Activated CD8-positive, alpha-beta T cell treated with anti-CD3 and anti-CD28 coated beads for 36 hours (primary cell): Measurements from ENCODE around the gene GTF2A1. TPM values are rescaled to one million over a fixed set of nuclear protein-coding genes. Genes with fewer than 3 reads are reported as not detected.

ENCODE experiments used
- ATAC-seq: fragments of 200-7000 bp; cut with Tn5 transposase; one replicate; pipeline ENCODE4 v1.10.0; 2021; ENCODE audit warnings: mild to moderate bottlenecking, moderate library complexity
- CTCF ChIA-PET: fragments of 350-600 bp; sonication (Branson Sonifier 250); formaldehyde crosslinking; loops from one replicate; lab custom pipeline; 2021; ENCODE audit warnings: antibody characterized with exemption; lab: Charles Lee
- POLR2A ChIA-PET: fragments of 350-600 bp; sonication (Branson Sonifier 250); formaldehyde crosslinking; loops from one replicate; lab custom pipeline; 2021; ENCODE audit warnings: antibody characterized with exemption; lab: Charles Lee
- DNase-seq: peaks from one replicate; pipeline ENCODE4 v3.0.0-alpha.2; 2020
- H3K27ac Mint-ChIP-seq: one replicate; pipeline ENCODE4 v1.8.0; 2021; ENCODE audit warnings: mild to moderate bottlenecking, mixed read lengths
- H3K27me3 Mint-ChIP-seq: one replicate; pipeline ENCODE4 v1.8.0; 2021; ENCODE audit warnings: mixed read lengths
- H3K36me3 Mint-ChIP-seq: one replicate; pipeline ENCODE4 v1.8.0; 2021; ENCODE audit warnings: low read depth, mixed read lengths
- H3K4me1 Mint-ChIP-seq: one replicate; pipeline ENCODE4 v1.8.0; 2021; ENCODE audit warnings: low read depth, mixed read lengths
- H3K4me3 Mint-ChIP-seq: one replicate; pipeline ENCODE4 v1.8.0; 2021; ENCODE audit warnings: mild to moderate bottlenecking, moderate library complexity, mixed read lengths
- H3K9me3 Mint-ChIP-seq: one replicate; pipeline ENCODE4 v1.8.0; 2021; ENCODE audit warnings: mixed read lengths
- intact Hi-C: fragments of 100-400 bp; cut with micrococcal nuclease; formaldehyde crosslinking; loops from one replicate; pipeline ENCODE4 v1.10.0; 2022
- total RNA-seq, 2 experiments: library from RNA; stranded (reverse); gene quantifications; one replicate each; pipeline ENCODE4 v1.2.3, GENCODE V29; 2021
- TF ChIP-seq, protein P1 (sequence below): fragments of 200-600 bp; IDR thresholded peaks from one replicate; pipeline ENCODE4 v1.8.0; 2022; ENCODE audit warnings: antibody characterized with exemption, mild to moderate bottlenecking

The GTF2A1 gene
- total RNA-seq, 2 experiments from 2014 or later: 34.3 to 35.9 TPM

DNA sequence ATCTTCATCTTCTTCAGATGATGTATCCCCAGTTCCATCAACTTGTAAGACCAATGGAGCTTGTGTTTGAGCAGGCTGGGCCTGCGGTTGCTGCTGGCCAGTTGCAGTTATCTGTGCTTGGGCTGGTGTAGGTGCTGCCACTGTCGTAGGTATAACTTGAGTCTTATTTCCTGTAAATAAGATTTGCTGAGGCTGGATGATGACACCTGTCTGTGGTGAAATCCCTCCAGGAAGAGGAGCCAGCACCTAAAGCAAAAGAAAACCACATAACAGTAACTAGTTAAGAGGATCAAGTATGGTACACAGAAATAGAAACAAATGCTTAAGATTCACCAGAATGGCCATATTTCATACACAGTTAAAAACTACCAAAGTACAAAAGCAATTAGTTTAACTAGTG lies 28.2 kb downstream of the GTF2A1 start:
- TF ChIP-seq, protein P1, sequence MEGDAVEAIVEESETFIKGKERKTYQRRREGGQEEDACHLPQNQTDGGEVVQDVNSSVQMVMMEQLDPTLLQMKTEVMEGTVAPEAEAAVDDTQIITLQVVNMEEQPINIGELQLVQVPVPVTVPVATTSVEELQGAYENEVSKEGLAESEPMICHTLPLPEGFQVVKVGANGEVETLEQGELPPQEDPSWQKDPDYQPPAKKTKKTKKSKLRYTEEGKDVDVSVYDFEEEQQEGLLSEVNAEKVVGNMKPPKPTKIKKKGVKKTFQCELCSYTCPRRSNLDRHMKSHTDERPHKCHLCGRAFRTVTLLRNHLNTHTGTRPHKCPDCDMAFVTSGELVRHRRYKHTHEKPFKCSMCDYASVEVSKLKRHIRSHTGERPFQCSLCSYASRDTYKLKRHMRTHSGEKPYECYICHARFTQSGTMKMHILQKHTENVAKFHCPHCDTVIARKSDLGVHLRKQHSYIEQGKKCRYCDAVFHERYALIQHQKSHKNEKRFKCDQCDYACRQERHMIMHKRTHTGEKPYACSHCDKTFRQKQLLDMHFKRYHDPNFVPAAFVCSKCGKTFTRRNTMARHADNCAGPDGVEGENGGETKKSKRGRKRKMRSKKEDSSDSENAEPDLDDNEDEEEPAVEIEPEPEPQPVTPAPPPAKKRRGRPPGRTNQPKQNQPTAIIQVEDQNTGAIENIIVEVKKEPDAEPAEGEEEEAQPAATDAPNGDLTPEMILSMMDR: no peak
- CTCF ChIA-PET: interaction anchor here (0.6 to 1.6 kb wide), 2 partner anchors 202 to 333 kb away, joined by 3 read pairs; no protein-coding TSS in a partner anchor
- DNase-seq (peak; percentile 9), ATAC-seq (peak; percentile 39)
- intact Hi-C loops: no loop called here
- peak overlapping the region; percentile 31 for H3K4me3 Mint-ChIP-seq
- H3K27ac Mint-ChIP-seq: peak overlapping the region; percentile 82
- no peaks in the 10 kb centered on the region for H3K27me3 Mint-ChIP-seq
- H3K4me1 Mint-ChIP-seq: peaks cover 45% of the 10 kb centered on the region
- H3K9me3 Mint-ChIP-seq: no peaks in the 10 kb centered on the region
- peaks cover 58% of the 10 kb centered on the region for H3K36me3 Mint-ChIP-seq
- POLR2A ChIA-PET: interaction anchor here (1.3 kb wide), 1 partner anchor 29 kb away, joined by 3 read pairs; the partner anchor contains the start of gene GTF2A1

DNA sequence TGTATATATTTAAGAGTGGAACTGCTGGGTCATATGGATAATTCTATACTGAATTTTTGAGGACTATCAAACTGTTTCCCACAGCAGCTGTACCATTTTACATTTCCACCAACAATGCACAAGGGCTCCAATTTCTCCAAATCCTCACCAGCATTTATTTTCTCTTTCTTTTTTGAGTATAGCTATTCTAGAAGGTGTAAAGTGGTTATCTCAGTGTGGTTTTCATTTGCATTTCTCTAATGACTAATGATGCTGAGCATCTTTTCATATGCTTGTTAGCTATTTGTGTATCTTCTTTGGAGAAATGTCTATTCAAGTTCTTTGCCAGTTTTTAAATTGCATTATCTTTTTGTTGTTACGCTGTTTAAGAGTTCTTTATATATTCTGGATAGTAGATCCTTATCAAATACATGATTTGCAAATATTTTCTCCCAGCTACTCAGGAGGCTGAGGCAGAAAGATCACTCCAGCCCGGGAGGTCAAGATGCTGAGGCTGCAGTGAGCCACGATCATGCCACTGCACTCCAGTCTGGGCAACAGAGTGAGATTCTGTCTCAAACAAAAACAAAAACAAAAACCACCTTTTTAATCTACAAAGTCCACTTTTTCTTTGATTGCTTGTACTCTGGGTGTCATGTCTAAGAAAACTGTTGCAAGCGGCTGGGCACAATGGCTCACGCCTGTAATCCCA lies 32.8 kb downstream of the GTF2A1 start:
- POLR2A ChIA-PET: interaction anchor here (1.2 kb wide), 1 partner anchor 15 kb away, joined by 4 read pairs; no protein-coding TSS in a partner anchor

DNA sequence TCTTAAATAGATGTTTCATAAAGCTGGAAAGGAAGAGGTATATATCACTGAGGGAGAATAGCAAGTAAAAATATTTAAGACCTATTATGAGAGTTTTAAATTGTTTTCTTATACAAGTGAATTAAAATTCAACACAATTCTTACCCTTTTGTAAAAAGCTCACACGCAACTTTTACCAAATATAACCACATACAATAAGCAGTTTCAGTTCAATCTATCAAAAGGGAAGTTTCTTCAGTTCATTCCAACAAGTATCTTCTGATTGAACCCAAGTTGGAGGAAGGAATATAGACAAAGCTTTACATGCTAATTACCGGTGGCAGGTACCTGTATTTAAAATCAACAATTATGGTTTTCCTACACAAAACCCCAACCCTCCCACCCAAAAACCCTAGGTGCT lies 41.1 kb downstream of the GTF2A1 start:
- H3K9me3 Mint-ChIP-seq: no peaks in the 10 kb centered on the region
- H3K27ac Mint-ChIP-seq: no peak overlapping the region
- H3K4me3 Mint-ChIP-seq: no peak overlapping the region
- ChIA-PET POLR2A (no interaction called here), CTCF (interaction anchor here (1.0 to 3.4 kb wide), 2 partner anchors 9 to 32 kb away, joined by 4 to 20 read pairs; no protein-coding TSS in a partner anchor)
- TF ChIP-seq, protein P1: no peak
- DNase-seq (no peak), ATAC-seq (no peak)
- intact Hi-C loops: no loop called here
- peaks cover 26% of the 10 kb centered on the region for H3K4me1 Mint-ChIP-seq
- peaks cover 26% of the 10 kb centered on the region for H3K36me3 Mint-ChIP-seq
- no peaks in the 10 kb centered on the region for H3K27me3 Mint-ChIP-seq

More for the DNA sequence above, 32.8 kb downstream of the GTF2A1 start:
- TF ChIP-seq, protein P1: no peak
- no peak for DNase-seq
- Mint-ChIP-seq H3K4me1 (peaks cover 44% of the 10 kb centered on the region), H3K36me3 (peaks cover 44% of the 10 kb centered on the region), H3K27ac (peak overlapping the region; percentile 20), H3K4me3 (no peak overlapping the region), H3K27me3 (no peaks in the 10 kb centered on the region), H3K9me3 (no peaks in the 10 kb centered on the region)
- intact Hi-C loops: no loop called here
- peak; percentile 60 for ATAC-seq
- CTCF ChIA-PET: interaction anchor here (0.9 to 1.7 kb wide), 3 partner anchors 18 to 168 kb away, joined by 3 to 6 read pairs (median 3); no protein-coding TSS in a partner anchor

DNA sequence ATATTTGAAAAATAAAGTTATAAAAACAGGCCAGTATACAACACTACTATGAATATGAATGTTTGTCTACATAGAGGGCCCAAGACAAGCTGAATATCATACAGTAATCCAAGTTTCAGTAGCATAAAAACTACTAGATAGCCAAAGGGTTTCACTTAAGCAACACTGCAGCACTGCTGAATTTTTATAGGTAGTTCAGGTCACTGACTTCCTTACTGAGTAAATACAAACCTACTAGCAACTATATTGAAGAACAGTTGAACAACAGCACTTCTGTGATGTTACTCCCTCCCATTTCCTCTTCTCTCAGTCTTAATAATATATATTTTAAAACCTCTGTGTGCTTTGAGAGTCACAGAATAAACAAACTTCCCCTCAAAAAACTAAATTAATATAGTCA lies 42.7 kb downstream of the GTF2A1 start:
- POLR2A ChIA-PET: interaction anchor here (1.6 kb wide), 1 partner anchor 8 kb away, joined by 3 read pairs; no protein-coding TSS in a partner anchor
- intact Hi-C loops: no loop called here
- TF ChIP-seq, protein P1: no peak
- DNase-seq (no peak), ATAC-seq (no peak)
- H3K9me3 Mint-ChIP-seq: no peaks in the 10 kb centered on the region
- CTCF ChIA-PET: interaction anchor here (1.4 to 1.9 kb wide), 2 partner anchors 13 to 191 kb away, joined by 4 to 7 read pairs; no protein-coding TSS in a partner anchor
- no peaks in the 10 kb centered on the region for H3K27me3 Mint-ChIP-seq
- peaks cover 22% of the 10 kb centered on the region for H3K36me3 Mint-ChIP-seq
- H3K4me3 Mint-ChIP-seq: no peak overlapping the region
- H3K4me1 Mint-ChIP-seq: peaks cover 16% of the 10 kb centered on the region
- H3K27ac Mint-ChIP-seq: no peak overlapping the region

DNA sequence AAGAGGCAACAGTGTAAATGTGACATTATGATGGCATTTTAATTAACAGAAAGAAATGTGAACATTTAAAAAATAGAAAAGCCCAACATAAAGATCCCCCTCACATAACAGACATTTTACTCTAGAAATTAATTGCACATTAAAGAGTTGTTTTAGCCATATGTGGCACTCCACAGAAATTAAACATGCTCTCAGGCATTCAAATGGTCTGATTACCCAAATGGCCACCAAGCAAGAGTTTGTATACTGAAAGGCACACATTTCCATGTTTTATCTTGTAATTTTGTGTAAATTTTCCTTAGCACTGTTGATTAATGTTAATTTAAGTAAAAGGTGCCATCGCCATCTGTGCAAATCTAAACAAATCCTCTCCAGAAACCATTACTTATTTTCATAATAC lies 43.5 kb downstream of the GTF2A1 start:
- TF ChIP-seq, protein P1: no peak
- no peak overlapping the region for H3K4me3 Mint-ChIP-seq
- intact Hi-C loops: no loop called here
- H3K9me3 Mint-ChIP-seq: no peaks in the 10 kb centered on the region
- peak overlapping the region; percentile 20 for H3K27ac Mint-ChIP-seq
- ChIA-PET POLR2A (no interaction called here), CTCF (no interaction called here)
- no peak for ATAC-seq
- H3K27me3 Mint-ChIP-seq: no peaks in the 10 kb centered on the region
- H3K36me3 Mint-ChIP-seq: peaks cover 17% of the 10 kb centered on the region
- peaks cover 11% of the 10 kb centered on the region for H3K4me1 Mint-ChIP-seq
- DNase-seq: no peak
